ENCODE data around the gene KRTAP4-8. TPM values are rescaled to one million over a fixed set of nuclear protein-coding genes. Genes with fewer than 3 reads are reported as not detected.
"Not testable (repeated sequence)": the region's sequence is repeated elsewhere in the genome, so short reads cannot be mapped to it uniquely, and the experiment has no call there.

KRTAP4-8 gene
- total RNA-seq, 1 donor from 2014 or later = not detected

GRCh38 chr17:41133880-41134735 lies 36.2 kb upstream of the KRTAP4-8 start:
- DNase-seq = no peak
- Histone ChIP-seq H3K27ac (replicated peaks) (no peak overlapping the region), H3K4me1 (no peaks in the 10 kb centered on the region), H3K36me3 (no peaks in the 10 kb centered on the region), H3K4me3 (no peak overlapping the region), H3K27me3 (ENCODE audit: low read depth) (peaks cover 21% of the 10 kb centered on the region), H3K9me3 (replicated peaks) (peaks cover 12% of the 10 kb centered on the region)
- TF ChIP-seq, protein P1, sequence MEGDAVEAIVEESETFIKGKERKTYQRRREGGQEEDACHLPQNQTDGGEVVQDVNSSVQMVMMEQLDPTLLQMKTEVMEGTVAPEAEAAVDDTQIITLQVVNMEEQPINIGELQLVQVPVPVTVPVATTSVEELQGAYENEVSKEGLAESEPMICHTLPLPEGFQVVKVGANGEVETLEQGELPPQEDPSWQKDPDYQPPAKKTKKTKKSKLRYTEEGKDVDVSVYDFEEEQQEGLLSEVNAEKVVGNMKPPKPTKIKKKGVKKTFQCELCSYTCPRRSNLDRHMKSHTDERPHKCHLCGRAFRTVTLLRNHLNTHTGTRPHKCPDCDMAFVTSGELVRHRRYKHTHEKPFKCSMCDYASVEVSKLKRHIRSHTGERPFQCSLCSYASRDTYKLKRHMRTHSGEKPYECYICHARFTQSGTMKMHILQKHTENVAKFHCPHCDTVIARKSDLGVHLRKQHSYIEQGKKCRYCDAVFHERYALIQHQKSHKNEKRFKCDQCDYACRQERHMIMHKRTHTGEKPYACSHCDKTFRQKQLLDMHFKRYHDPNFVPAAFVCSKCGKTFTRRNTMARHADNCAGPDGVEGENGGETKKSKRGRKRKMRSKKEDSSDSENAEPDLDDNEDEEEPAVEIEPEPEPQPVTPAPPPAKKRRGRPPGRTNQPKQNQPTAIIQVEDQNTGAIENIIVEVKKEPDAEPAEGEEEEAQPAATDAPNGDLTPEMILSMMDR (IDR thresholded peaks at IDR 0.05; ENCODE audit: borderline replicate concordance) = no peak
- intact Hi-C loops (cut with micrococcal nuclease) = no loop called here

DNA sequence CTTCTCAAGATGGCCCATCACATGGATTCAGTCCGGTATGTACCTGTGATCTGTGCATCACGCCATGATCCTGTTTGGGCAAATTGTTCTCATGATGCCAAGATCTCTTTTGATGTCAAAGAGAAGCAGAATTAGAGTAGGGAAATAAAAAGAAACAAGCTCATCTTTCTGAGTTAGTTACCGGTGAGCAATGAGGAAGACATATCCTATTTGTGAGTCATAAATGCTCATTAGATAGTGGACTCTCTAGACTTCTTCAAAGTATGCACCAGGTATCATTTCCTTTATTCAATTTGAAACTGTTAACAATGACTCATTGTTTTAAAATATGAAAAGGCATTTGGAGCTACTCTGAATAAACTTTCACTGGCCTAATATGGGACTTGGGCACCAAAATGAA lies 34.0 kb upstream of the KRTAP4-8 start:
- TF ChIP-seq, protein P1 (IDR thresholded peaks at IDR 0.05; ENCODE audit: borderline replicate concordance) = no peak
- intact Hi-C loops (cut with micrococcal nuclease) = no loop called here
- Histone ChIP-seq H3K9me3 (replicated peaks) (peaks cover 12% of the 10 kb centered on the region), H3K27me3 (ENCODE audit: low read depth) (peaks cover 18% of the 10 kb centered on the region), H3K27ac (replicated peaks) (no peak overlapping the region), H3K36me3 (no peaks in the 10 kb centered on the region), H3K4me3 (no peak overlapping the region), H3K4me1 (no peaks in the 10 kb centered on the region)
- DNase-seq = no peak

- no peak overlapping the region for H3K4me3 ChIP-seq
- H3K9me3 ChIP-seq (replicated peaks) = peaks cover 9% of the 10 kb centered on the region
- no peaks in the 10 kb centered on the region for H3K4me1 ChIP-seq
- H3K27ac ChIP-seq (replicated peaks) = no peak overlapping the region
- H3K36me3 ChIP-seq = no peaks in the 10 kb centered on the region
- intact Hi-C loops (cut with micrococcal nuclease) = no loop called here
- TF ChIP-seq, protein P1 (IDR thresholded peaks at IDR 0.05; ENCODE audit: borderline replicate concordance) = no peak
- peaks cover 44% of the 10 kb centered on the region for H3K27me3 ChIP-seq (ENCODE audit: low read depth)
- DNase-seq = no peak
These were observed 29.4 kb upstream of the KRTAP4-8 start for GRCh38 chr17:41127371-41127770.

GRCh38 chr17:41126412-41126811 lies 28.5 kb upstream of the KRTAP4-8 start:
- Histone ChIP-seq H3K27me3 (ENCODE audit: low read depth) (peaks cover 48% of the 10 kb centered on the region), H3K36me3 (no peaks in the 10 kb centered on the region), H3K9me3 (replicated peaks) (peaks cover 9% of the 10 kb centered on the region), H3K4me3 (no peak overlapping the region), H3K27ac (replicated peaks) (no peak overlapping the region), H3K4me1 (no peaks in the 10 kb centered on the region)
- TF ChIP-seq, protein P1 (IDR thresholded peaks at IDR 0.05; ENCODE audit: borderline replicate concordance) = no peak
- no peak for DNase-seq
- intact Hi-C loops (cut with micrococcal nuclease) = no loop called here

- TF ChIP-seq, protein P1 (IDR thresholded peaks at IDR 0.05; ENCODE audit: borderline replicate concordance) = no peak
- intact Hi-C loops (cut with micrococcal nuclease) = no loop called here
- no peak overlapping the region for H3K4me3 ChIP-seq
- no peaks in the 10 kb centered on the region for H3K4me1 ChIP-seq
- peaks cover 9% of the 10 kb centered on the region for H3K9me3 ChIP-seq (replicated peaks)
- H3K36me3 ChIP-seq = no peaks in the 10 kb centered on the region
- peaks cover 45% of the 10 kb centered on the region for H3K27me3 ChIP-seq (ENCODE audit: low read depth)
- no peak for DNase-seq
- H3K27ac ChIP-seq (replicated peaks) = no peak overlapping the region
These were observed 27.1 kb upstream of the KRTAP4-8 start for GRCh38 chr17:41125064-41125463.

GRCh38 chr17:41123991-41124371 lies 26.0 kb upstream of the KRTAP4-8 start, which contains the start of gene KRTAP4-12:
Gene KRTAP4-12, minus strand, starts transcription at chr17:41124182. Its CDS starts 60 bp downstream, at chr17:41124122.
- H3K27ac ChIP-seq (replicated peaks); H3K4me1 ChIP-seq; intact Hi-C loops (cut with micrococcal nuclease); H3K9me3 ChIP-seq (replicated peaks); H3K36me3 ChIP-seq; H3K4me3 ChIP-seq; DNase-seq: not testable (repeated sequence)
- peaks cover 54% of the 10 kb centered on the region for H3K27me3 ChIP-seq (ENCODE audit: low read depth)

- H3K9me3 ChIP-seq (replicated peaks); DNase-seq; intact Hi-C loops (cut with micrococcal nuclease); H3K36me3 ChIP-seq; H3K27ac ChIP-seq (replicated peaks); H3K4me1 ChIP-seq; H3K4me3 ChIP-seq: not testable (repeated sequence)
- H3K27me3 ChIP-seq (ENCODE audit: low read depth) = peaks cover 59% of the 10 kb centered on the region
These were observed 25.5 kb upstream of the KRTAP4-8 start for GRCh38 chr17:41123292-41123990.

All from left ventricle myocardium inferior (tissue), 1 donor.